IPS-15b (cell line): ENCODE results near the gene KCNQ5.

Source experiments
- H3K27me3 ChIP-seq: one replicate; pipeline ENCODE4 v1.6.1; 2013; ENCODE audit warnings: low read length; ENCODE audit not compliant: control insufficient read depth, insufficient read depth
- H3K36me3 ChIP-seq: one replicate; pipeline ENCODE4 v1.6.1; 2013; ENCODE audit warnings: low read length; ENCODE audit not compliant: control insufficient read depth, insufficient read depth
- H3K4me1 ChIP-seq: one replicate; pipeline ENCODE4 v1.6.1; 2013; ENCODE audit warnings: mild to moderate bottlenecking, low read length; ENCODE audit not compliant: control insufficient read depth, insufficient read depth
- H3K4me3 ChIP-seq: one replicate; pipeline ENCODE4 v1.5.1; 2013; ENCODE audit warnings: low read depth, low read length
- H3K9ac ChIP-seq: one replicate; pipeline ENCODE4 v1.6.1; 2013; ENCODE audit warnings: low read depth, mild to moderate bottlenecking, low read length
- H3K9me3 ChIP-seq: one replicate; pipeline ENCODE4 v1.6.1; 2013; ENCODE audit warnings: mild to moderate bottlenecking, low read length; ENCODE audit not compliant: control insufficient read depth, insufficient read depth

KCNQ5 gene

DNA sequence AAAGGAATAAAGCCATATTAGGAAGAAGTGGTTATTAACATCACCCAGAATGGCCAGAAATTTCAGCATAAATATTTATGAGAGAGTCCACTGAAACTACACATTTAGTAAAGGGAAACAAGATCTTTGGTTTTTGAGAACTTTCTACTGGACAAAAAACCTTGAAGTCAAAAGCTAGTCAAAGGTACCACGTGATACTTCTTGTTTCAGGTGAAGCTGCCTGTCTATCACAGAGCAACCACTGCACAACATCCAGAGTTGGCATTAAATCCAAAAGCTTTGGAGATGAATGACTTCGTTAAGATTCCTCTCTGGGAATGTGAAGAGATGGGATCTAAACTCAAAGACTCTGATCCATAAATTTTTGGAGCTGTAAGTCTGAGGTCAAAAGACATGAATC is 137.0 kb downstream of the KCNQ5 start:
- H3K4me3 ChIP-seq = no peak overlapping the region
- no peaks in the 10 kb centered on the region for H3K27me3 ChIP-seq
- no peaks in the 10 kb centered on the region for H3K36me3 ChIP-seq

DNA sequence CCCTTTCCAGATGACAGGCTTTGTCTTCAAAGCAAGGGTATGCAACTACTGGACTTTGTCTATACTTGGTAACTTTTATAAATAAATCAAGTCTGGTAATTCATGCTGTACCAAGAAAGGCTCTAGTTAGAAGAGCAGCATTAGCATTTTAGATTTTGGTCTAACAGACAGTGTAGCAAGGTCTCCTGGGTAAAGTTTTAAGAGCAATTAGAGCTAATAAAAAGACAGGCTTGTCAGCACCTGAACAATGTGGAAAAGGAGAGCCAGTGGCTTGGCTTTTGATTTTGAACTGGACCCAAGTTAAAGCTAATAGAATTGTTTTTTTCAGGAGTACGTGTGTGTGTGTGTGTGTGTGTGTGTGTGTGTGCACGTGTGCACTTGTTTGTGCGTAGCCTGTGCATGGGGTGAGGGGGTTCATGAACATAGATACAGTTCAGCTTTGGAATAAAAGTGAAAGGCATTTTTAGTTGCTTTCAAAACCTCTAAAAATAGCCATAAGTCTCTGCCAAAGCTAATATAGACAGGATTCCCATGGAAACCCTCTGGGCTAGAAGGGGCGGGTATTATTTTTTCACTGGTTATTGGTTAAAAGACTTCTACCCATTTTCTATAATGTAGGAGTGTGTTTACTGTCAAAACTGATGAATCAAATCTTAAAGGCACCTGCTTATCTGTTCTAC is 138.4 kb downstream of the KCNQ5 start:
- Histone ChIP-seq H3K27me3 (no peaks in the 10 kb centered on the region), H3K4me3 (no peak overlapping the region), H3K36me3 (no peaks in the 10 kb centered on the region), H3K4me1 (no peaks in the 10 kb centered on the region), H3K9me3 (no peaks in the 10 kb centered on the region), H3K9ac (no peak overlapping the region)

More for the DNA sequence above, 137.0 kb downstream of the KCNQ5 start:
- Histone ChIP-seq H3K9me3 (no peaks in the 10 kb centered on the region), H3K9ac (no peak overlapping the region), H3K4me1 (no peaks in the 10 kb centered on the region)

DNA sequence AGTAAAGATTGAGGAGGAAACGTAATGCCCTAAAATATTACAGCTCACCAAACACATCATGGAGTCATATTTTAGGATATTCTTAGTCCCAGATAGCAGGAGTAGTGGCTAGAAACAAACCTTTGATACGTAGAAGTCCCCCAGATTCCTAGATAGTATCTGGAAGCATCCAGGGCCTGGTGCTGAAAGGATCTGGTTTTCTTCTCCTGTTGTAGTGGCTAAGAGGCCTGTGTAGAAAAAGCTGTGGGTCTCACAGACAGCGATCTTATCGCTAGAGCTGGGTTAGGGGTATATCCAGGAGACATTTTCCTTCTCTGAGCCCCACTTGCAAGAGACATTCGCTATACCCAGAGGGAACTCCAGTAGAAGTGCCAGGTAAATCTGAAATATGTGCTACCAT is 139.9 kb downstream of the KCNQ5 start:
- H3K9me3 ChIP-seq = no peaks in the 10 kb centered on the region
- H3K36me3 ChIP-seq = no peaks in the 10 kb centered on the region
- H3K4me1 ChIP-seq = no peaks in the 10 kb centered on the region
- no peak overlapping the region for H3K9ac ChIP-seq
- no peaks in the 10 kb centered on the region for H3K27me3 ChIP-seq
- H3K4me3 ChIP-seq = no peak overlapping the region

DNA sequence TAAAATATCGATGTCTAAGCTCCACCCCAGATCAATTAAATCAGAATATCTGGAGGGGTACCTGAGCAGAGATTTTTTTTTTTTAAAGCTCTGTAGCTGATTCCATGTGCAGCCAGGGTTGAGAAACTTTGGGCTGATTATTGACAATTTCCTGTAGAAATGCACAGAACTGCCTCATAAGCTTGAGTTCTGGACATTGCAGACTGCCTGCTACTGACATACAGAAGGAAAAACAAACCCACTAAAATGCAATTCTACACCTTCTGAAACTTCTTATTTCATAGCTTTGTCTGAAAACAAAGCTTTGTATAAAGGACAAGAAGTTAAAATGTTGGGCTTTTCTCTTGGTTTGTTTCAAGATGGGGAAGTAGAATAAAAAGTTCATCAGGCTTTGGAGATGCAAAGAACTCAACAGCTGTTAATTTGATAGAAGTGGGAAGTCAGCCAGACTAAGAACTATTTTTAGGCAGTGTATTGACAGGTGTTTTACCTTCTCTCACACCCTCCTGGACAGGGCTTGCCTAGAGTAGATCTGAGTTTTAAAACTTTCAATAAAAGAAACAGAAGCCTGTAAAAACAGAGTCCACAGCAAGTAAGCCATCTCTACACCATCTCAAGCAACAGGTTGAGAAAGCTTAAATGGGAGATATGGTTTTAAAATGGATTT is 147.7 kb downstream of the KCNQ5 start:
- Histone ChIP-seq H3K9ac (no peak overlapping the region), H3K4me1 (no peaks in the 10 kb centered on the region), H3K9me3 (no peaks in the 10 kb centered on the region), H3K4me3 (no peak overlapping the region), H3K27me3 (no peaks in the 10 kb centered on the region), H3K36me3 (no peaks in the 10 kb centered on the region)

DNA sequence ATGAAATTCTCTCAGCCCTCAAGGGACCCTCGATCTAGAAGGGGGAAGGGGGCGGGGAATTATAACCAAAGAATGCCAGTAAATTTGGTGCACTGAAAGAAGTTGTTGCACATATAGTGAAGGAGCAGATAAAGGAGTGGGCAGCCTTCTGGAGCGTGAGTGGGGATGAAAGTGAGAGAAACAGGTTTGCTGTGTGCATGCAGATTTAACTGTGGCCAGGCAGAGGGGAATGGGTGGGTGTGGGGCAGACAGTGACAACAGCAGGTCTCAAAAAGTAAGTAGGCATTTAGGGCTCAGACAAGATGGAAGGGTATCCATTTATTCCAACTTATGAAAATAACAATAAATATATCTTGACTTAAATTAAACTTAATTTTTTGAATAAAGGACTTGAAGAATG is 149.1 kb downstream of the KCNQ5 start:
- no peaks in the 10 kb centered on the region for H3K36me3 ChIP-seq
- no peaks in the 10 kb centered on the region for H3K9me3 ChIP-seq
- H3K9ac ChIP-seq = no peak overlapping the region
- no peaks in the 10 kb centered on the region for H3K27me3 ChIP-seq
- no peak overlapping the region for H3K4me3 ChIP-seq
- H3K4me1 ChIP-seq = no peaks in the 10 kb centered on the region

DNA sequence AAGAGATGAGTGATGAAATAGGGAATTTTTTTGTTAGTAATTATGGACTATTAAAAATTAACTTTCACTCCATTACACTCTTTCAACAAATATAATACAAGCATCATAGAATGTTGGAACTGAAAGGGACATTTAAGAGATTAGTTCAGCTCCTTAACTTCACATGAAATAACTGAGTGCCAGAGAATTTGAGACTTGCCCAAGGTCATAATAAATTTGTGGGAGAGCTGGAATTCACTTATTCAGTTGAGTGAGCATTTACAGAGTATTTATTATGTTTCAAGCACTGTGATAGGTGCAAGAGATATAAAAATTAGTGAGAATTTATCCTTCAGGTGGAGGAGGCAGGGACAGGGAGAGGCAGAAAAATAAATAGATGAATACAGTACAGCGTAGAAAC is 154.6 kb downstream of the KCNQ5 start:
- Histone ChIP-seq H3K27me3 (no peaks in the 10 kb centered on the region), H3K36me3 (no peaks in the 10 kb centered on the region), H3K9me3 (no peaks in the 10 kb centered on the region), H3K4me3 (no peak overlapping the region), H3K9ac (no peak overlapping the region), H3K4me1 (no peaks in the 10 kb centered on the region)

DNA sequence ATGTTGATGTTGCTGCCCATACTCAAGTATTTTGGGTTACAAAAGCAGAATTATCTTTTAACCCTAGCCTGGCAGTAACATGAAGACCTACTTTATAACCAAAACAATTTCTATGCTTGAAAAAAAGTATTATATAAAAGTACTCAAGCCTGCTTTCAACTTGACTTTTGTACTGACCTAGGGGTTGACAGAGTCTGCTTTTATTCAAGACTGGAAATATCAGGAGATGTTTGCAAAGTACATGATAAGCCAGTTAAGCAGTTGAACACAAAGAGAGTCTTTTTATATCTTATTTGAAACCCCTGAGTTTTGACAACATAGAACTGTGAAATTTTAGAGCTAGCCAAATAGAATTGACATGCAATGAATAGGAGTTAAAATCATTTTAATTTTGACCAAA is 159.8 kb downstream of the KCNQ5 start:
- Histone ChIP-seq H3K4me1 (no peaks in the 10 kb centered on the region), H3K27me3 (no peaks in the 10 kb centered on the region), H3K4me3 (no peak overlapping the region), H3K9ac (no peak overlapping the region), H3K36me3 (no peaks in the 10 kb centered on the region), H3K9me3 (no peaks in the 10 kb centered on the region)

DNA sequence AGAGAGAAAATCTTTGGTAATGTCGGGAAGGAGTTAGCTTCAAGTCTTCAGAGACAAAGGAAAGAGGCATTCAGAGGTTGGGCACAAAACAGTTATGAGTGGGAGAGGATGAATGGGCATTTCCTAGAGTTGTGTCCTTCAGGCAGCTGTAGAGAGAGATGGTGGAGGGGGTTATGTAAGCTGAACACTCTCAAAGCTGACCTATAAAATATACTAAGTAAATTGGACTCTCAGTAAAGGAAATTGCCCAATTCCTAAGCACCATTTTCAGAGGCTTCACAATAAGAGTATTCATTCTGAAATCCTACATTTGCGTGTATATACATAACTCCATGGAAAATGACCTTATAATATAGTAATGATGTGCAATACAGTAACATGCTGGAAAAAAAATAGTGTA is 161.2 kb downstream of the KCNQ5 start:
- H3K27me3 ChIP-seq = no peaks in the 10 kb centered on the region

DNA sequence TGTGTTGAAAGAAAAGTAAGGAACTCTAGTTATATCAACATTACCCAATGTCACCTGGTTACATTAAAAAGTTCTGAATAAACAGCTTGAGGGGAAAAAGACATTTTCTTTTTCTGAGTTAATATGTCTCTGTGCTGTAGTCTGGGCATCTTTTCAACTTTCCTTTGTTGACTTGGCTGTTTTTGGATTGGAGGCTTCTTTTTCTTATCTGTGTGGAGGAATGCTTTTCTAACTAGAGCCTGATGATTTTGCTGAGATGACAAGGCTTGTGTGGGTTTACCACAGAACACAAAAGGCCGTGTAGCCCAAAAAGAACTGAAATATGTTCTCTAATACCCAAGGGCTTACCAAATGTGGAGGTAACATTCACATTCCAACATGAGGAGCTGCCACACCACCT is 161.8 kb downstream of the KCNQ5 start:
- no peaks in the 10 kb centered on the region for H3K36me3 ChIP-seq
- no peaks in the 10 kb centered on the region for H3K27me3 ChIP-seq
- H3K4me3 ChIP-seq = no peak overlapping the region
- no peaks in the 10 kb centered on the region for H3K9me3 ChIP-seq
- H3K9ac ChIP-seq = no peak overlapping the region
- no peaks in the 10 kb centered on the region for H3K4me1 ChIP-seq

More for the DNA sequence above, 161.2 kb downstream of the KCNQ5 start:
- no peaks in the 10 kb centered on the region for H3K4me1 ChIP-seq
- H3K9me3 ChIP-seq = no peaks in the 10 kb centered on the region
- H3K36me3 ChIP-seq = no peaks in the 10 kb centered on the region
- H3K9ac ChIP-seq = no peak overlapping the region
- no peak overlapping the region for H3K4me3 ChIP-seq

DNA sequence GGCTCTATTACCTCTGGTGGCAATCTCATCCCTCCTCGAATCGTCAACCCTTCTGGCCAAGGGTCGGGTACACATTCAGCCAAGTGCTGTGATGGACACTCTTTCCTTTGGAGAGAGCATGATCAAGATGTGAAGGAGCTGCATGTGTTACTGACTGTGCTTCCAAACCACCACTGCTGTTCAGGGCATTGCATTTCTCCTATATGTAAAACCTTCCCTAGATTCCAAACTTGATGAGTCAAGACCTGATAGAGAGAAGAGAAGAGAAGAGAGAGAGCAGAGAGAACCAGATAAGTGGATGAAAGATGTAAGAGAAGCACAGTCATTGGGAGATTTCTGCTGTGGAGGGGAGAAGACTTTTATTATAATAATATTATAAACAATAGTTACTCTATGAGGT is 162.2 kb downstream of the KCNQ5 start:
- Histone ChIP-seq H3K4me1 (no peaks in the 10 kb centered on the region), H3K4me3 (no peak overlapping the region), H3K9me3 (no peaks in the 10 kb centered on the region), H3K27me3 (no peaks in the 10 kb centered on the region), H3K9ac (no peak overlapping the region), H3K36me3 (no peaks in the 10 kb centered on the region)

DNA sequence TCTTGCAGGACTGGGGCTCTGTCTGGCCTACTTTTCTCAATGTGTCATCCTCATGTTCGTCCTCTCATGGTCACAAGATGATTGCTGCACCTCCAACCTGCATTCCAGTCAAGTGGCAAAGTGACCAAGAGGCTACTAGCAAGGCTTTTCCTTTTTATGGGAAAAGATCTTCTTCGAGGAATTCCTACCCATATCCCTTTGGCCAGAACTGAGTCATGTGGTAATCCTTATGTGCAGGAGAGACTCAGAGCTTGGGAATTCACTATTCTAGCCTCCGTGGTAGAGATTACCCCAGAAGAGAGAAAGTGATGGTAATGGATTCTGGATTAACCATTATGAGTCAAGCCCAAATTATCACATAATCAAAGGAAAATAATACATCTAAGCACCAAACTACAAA is 162.7 kb downstream of the KCNQ5 start:
- Histone ChIP-seq H3K36me3 (no peaks in the 10 kb centered on the region), H3K4me1 (no peaks in the 10 kb centered on the region), H3K9ac (no peak overlapping the region), H3K27me3 (no peaks in the 10 kb centered on the region), H3K9me3 (no peaks in the 10 kb centered on the region), H3K4me3 (no peak overlapping the region)

DNA sequence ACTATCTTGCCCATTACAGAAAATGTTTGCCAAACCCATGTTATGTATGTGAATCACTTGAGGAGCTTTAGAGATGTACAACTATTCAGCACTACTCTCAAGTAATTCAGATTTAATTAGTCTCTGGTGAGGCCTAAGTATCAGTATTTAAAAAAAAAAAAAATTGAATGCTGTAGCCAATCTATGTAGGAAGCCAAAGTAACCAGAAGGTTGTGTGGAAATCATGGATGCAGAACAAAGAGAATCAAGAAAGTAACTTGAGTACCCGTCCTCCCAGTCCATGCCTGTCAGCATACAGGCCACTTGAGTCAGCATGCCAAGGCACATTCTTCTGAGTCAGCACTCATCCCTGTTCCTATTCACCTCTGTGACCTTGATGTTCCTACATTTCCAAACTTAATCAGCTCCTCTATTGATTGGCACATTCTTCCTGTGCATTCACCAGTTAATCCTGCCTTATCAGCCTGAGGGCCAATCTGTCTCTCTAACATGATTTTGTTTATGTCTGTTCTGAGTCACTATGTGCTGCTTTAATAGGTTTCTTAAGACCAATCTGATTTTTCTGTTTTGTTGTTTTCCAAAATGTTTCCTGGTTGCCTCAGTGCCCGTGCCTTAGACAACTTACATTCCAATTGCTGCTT is 165.6 kb downstream of the KCNQ5 start:
- no peaks in the 10 kb centered on the region for H3K27me3 ChIP-seq
- no peak overlapping the region for H3K4me3 ChIP-seq
- H3K9me3 ChIP-seq = no peaks in the 10 kb centered on the region
- no peaks in the 10 kb centered on the region for H3K4me1 ChIP-seq
- H3K9ac ChIP-seq = no peak overlapping the region
- no peaks in the 10 kb centered on the region for H3K36me3 ChIP-seq
